ENCODE results near the gene AOPEP. TPM values are rescaled to one million over a fixed set of nuclear protein-coding genes. Genes with fewer than 3 reads are reported as not detected.

Gene AOPEP
- total RNA-seq, 4 donors from 2014 or later, result 18.8 to 81.0 (median 32.1) TPM

DNA sequence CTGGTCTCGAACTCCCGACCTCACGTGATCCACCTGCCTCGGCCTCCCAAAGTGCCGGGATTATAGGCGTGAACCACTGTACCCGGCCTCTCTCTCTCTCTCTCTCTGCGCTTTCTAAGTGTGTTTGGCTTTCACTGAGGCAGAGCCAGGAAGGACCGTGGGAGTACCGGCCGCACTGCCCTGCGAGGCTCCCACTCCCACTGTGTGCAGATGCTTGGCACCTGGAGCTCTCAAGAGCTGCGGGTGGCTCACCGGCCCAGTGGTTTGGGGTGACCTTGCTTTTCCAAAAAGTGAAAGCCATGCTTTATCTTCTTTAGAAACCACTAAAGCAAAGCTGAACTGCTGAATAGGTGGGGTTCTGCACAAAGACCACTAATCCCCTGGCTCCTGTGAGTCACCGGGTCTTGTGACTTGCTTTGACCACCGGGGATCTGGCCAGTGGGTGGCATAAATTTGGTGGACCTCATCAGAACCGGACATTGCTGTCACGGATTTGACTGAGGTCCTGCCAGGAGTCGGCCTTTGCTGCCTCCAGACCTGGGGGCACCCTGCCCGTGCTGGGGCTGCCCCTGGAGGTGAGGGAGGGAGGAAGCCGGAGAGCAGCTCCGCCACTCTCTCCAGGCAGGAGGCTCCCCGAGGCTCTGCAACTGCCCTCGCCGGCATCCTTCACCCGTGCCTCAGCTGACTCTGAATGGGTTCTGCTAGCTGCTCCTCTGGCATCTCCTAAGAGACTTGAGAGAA, 362.1 kb downstream of the AOPEP start:
- TF ChIP-seq, protein P1, sequence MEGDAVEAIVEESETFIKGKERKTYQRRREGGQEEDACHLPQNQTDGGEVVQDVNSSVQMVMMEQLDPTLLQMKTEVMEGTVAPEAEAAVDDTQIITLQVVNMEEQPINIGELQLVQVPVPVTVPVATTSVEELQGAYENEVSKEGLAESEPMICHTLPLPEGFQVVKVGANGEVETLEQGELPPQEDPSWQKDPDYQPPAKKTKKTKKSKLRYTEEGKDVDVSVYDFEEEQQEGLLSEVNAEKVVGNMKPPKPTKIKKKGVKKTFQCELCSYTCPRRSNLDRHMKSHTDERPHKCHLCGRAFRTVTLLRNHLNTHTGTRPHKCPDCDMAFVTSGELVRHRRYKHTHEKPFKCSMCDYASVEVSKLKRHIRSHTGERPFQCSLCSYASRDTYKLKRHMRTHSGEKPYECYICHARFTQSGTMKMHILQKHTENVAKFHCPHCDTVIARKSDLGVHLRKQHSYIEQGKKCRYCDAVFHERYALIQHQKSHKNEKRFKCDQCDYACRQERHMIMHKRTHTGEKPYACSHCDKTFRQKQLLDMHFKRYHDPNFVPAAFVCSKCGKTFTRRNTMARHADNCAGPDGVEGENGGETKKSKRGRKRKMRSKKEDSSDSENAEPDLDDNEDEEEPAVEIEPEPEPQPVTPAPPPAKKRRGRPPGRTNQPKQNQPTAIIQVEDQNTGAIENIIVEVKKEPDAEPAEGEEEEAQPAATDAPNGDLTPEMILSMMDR (IDR thresholded peaks at IDR 0.05; ENCODE audit: low read depth), result no peak

DNA sequence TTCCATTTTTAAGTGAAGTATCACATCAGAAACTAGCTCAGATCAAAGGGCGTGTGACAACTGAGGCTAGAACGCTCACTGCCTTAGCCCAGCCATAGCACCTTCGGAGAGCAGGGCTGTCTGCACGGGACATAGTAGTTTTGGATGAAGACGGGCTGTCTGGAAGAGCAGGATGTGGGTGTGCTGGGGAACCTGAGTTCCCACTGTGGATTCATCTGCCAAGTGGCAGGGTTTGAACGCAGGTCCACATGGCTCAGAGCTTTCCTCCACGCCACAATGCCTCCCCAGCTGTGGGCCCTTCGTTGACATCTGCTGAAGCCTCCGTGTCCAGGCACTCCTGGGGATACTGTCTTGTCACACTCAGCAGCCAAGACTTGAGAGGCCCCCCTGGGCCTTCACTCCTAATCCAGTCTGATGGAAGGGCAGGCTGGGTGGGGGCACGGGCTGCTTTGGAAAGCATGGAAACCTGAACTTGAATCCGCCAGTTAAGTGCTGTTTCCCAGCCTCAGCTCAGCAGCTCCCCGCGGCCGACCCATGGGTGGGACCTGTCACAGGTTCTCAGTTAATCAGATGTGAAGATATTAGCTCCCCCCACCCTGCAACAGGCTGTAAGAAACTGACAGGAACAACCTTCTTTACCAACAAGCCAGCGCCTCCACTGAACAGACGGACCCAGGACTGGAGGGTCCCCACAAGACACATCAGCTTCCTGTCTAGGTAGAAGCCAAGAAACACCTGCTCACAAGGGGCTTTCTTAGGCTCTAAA, 362.9 kb downstream of the AOPEP start:
- TF ChIP-seq, protein P1 (IDR thresholded peaks at IDR 0.05; ENCODE audit: low read depth), result no peak

DNA sequence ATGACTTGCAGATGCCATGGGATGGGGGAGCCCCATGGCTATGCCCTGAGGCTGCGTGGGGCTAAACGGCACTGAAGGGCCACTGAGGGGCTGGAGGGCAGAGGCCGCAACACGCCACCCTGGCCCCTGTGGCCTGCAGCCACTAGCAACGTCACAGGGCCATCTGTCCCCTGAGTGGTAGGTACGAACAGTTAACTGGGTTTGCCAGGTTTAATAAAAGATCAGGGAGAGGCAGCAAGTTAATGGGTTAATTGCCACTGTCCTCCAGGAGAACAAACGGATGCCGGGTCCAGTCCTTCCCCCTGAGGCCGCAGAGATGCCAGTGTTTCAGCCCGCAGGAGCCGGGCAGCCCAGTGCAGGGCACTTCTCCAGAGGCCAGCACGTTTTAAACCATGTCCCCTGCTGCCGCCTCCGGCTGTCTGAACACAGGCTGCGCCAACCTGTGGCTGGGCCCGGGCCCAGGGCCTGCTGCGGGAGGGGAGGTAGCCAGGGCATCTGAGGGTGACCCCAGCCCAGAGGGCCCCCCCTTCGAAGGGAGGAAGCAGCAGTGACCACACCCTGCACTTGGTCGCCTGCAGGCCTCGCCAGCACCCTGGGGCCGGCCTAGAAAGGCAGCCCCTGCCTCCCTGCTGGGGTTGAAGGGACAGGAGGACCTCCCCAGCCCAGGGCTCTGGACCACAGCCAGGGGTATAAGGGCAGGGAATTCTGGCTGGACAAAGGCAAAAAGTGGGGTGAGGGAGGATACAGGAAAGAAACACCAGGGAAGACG, 363.7 kb downstream of the AOPEP start:
- TF ChIP-seq, protein P1 (IDR thresholded peaks at IDR 0.05; ENCODE audit: low read depth), result no peak

DNA sequence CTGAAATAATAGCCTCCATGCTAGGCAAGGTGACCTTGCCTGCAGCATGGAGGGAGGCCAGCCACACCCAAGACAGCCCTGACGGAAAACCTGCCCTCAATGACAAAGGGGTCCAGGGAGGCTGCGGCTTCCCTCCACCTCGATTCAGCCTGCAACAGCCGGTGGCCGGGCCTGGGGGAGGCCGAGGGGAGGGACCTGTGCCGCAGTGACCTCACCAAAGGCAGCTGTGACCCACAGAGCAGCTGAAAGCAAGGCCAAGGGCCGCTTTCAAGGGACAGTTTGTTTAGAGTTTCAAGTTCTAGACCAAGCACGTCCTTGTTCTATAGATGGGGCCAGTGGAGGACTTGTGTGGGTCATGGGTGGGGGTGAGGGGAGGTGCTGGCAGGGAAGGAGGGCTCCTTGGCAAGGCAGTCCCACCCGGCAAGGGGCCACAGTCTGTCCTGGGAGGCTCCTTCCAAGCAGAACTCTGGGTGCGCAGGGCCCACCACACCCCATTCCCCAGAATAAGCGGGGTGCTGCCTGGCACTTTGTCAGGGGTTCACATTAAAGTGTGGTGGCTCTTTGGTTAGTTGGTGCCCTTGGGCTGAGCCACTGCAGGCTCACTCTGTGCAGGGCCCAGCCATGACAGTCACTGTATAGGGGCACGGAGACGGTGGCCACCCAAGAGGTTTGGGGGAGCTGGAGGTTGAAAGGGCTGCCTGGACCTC, 364.5 kb downstream of the AOPEP start:
- TF ChIP-seq, protein P1 (IDR thresholded peaks at IDR 0.05; ENCODE audit: low read depth), result no peak

DNA sequence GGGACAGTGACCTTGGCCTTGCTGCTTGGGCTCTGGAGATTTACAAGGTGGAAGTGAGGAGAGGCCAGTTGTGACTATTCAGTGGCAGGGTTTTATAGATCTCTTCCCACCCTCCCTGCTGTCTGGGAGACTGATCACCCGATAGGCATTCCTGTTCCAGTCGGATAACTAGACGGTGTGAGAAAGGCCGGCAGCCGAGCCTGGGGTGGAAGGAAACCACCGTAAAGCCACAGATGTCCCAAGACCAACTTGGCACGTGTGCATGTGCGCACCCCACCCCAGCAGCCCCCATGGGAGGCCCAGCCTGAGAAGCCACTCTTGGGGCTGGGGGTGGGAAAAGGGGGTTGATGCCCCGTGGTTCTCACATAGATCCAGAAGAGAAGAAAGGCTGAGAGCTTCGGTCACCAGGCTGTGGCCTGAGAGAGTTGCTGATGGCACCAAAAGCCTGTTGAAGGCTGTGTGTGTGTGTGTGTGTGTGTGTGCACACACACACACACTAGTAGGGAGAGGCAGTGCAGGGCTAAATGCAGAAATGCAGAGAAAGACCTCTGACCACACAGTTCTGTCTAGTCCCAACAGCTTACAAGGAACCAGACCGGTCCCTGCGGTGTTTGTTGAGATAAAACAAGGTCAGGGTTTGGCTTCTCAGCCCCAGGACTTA, 365.2 kb downstream of the AOPEP start:
- TF ChIP-seq, protein P1 (IDR thresholded peaks at IDR 0.05; ENCODE audit: low read depth), result no peak

DNA sequence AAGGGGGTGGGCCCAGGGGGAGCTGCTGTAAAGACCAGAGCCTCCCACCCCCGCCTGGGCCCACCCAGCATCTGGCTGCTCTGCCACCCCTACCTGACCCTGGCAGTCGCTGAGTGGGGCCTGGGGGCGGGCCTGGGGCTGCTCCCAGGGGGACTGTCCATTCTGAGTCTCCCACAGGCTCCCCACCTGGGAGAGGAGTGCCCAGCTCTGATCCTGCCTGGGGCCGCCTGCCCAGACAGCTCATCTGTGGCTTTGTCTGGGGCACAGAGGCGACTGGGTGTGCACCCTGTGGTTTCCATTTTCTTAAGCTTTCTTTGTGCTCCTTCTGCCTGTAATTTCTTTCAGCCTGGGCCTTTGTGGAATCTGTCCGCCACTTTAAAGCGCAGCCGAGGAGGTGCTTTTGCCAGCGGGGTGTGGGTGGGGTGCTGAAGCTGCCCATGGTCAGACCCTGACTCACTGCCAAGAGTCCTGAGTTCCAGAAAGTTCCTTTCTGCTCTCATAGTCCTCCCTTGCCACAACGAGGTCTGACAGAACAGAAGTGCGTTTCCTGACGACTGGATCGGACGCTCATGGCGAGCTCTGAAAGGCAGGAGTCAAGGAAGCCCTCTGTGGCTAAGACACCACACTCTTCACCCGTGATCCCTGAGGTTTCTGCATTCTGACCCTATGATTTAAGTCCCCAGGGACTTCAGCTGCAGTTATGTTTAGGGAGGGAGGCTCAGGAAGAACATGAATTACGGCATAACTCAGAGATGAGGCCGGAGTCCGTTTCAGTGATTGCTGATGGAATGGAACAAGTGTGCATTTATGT, 366.0 kb downstream of the AOPEP start:
- TF ChIP-seq, protein P1 (IDR thresholded peaks at IDR 0.05; ENCODE audit: low read depth), result no peak
